Bronchial epithelial cell (primary cell): ENCODE data around the gene LRRFIP2. TPM values are rescaled to one million over a fixed set of nuclear protein-coding genes. Genes with fewer than 3 reads are reported as not detected.
"Not testable (repeated sequence)": the region's sequence is repeated elsewhere in the genome, so short reads cannot be mapped to it uniquely, and the experiment has no call there.

ENCODE experiments used
- DNase-seq: peaks from one replicate; pipeline ENCODE4 v3.0.0-alpha.2; 2010; ENCODE audit warnings: low read depth
- FAIRE-seq: peaks from 2 replicates; lab custom pipeline; 2011; peaks lifted over from hg19 to GRCh38; lab: Jason Lieb, UNC
- H3K27me3 ChIP-seq: 2 replicates; pipeline ENCODE4 v1.5.1; 2011; ENCODE audit warnings: low read length; ENCODE audit not compliant: control insufficient read depth, insufficient read depth
- H3K36me3 ChIP-seq: 2 replicates; pipeline ENCODE4 v1.5.1; 2011; ENCODE audit warnings: low read length; ENCODE audit not compliant: control insufficient read depth, insufficient read depth
- H3K4me3 ChIP-seq: 2 replicates; pipeline ENCODE4 v1.5.1; 2011; ENCODE audit warnings: mild to moderate bottlenecking, low read depth, low read length, control low read depth
- total RNA-seq: library from RNA; depleted of rRNA; stranded (reverse); fragments of >200 nt; gene quantifications from 2 replicates; pipeline ENCODE4 v1.2.1, GENCODE V29; 2014
- TF ChIP-seq, protein P1 (sequence below): IDR thresholded peaks from 2 replicates; pipeline ENCODE4 v1.5.1; 2011; ENCODE audit warnings: mild to moderate bottlenecking, moderate library complexity, low read length, control low read depth, inconsistent platforms; ENCODE audit not compliant: insufficient read depth, severe bottlenecking

Gene LRRFIP2
- total RNA-seq, 1 donor from 2014 or later, result 67.7 TPM

GRCh38 chr3:37154668-37155314 lies 19.6 kb downstream of the LRRFIP2 start:
- TF ChIP-seq, protein P1, sequence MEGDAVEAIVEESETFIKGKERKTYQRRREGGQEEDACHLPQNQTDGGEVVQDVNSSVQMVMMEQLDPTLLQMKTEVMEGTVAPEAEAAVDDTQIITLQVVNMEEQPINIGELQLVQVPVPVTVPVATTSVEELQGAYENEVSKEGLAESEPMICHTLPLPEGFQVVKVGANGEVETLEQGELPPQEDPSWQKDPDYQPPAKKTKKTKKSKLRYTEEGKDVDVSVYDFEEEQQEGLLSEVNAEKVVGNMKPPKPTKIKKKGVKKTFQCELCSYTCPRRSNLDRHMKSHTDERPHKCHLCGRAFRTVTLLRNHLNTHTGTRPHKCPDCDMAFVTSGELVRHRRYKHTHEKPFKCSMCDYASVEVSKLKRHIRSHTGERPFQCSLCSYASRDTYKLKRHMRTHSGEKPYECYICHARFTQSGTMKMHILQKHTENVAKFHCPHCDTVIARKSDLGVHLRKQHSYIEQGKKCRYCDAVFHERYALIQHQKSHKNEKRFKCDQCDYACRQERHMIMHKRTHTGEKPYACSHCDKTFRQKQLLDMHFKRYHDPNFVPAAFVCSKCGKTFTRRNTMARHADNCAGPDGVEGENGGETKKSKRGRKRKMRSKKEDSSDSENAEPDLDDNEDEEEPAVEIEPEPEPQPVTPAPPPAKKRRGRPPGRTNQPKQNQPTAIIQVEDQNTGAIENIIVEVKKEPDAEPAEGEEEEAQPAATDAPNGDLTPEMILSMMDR, result no peak
- H3K36me3 ChIP-seq, result no peaks in the 10 kb centered on the region
- H3K4me3 ChIP-seq, result no peak overlapping the region
- FAIRE-seq (no peak), DNase-seq (no peak)
- no peaks in the 10 kb centered on the region for H3K27me3 ChIP-seq

- no peaks in the 10 kb centered on the region for H3K27me3 ChIP-seq
- H3K4me3 ChIP-seq, result no peak overlapping the region
- TF ChIP-seq, protein P1, result no peak
- FAIRE-seq (no peak), DNase-seq (no peak)
- peaks cover 4% of the 10 kb centered on the region for H3K36me3 ChIP-seq
Measured at GRCh38 chr3:37150621-37151020, 23.8 kb downstream of the LRRFIP2 start.

DNA sequence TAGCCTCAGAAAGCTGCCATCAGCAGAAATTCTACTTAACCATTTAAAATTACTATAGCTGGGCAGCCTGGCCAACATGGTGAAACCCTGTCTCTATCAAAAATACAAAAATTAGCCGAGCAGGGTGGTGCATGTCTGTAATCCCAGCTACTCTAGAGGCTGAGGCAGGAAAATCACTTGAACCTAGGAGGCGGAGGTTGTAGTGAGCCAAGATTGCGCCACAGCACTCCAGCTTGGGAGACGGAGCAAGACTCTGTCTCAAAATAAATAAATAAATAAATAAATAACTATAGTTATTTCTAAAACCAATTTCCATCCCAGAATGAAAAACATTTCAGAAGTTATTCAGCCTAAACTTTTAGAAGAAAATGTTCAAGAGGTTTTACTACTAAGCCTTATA lies 25.1 kb downstream of the LRRFIP2 start:
- no peak for DNase-seq
- FAIRE-seq, result no peak
- TF ChIP-seq, protein P1, result no peak
- H3K4me3 ChIP-seq, result no peak overlapping the region
- no peaks in the 10 kb centered on the region for H3K27me3 ChIP-seq
- peaks cover 4% of the 10 kb centered on the region for H3K36me3 ChIP-seq

DNA sequence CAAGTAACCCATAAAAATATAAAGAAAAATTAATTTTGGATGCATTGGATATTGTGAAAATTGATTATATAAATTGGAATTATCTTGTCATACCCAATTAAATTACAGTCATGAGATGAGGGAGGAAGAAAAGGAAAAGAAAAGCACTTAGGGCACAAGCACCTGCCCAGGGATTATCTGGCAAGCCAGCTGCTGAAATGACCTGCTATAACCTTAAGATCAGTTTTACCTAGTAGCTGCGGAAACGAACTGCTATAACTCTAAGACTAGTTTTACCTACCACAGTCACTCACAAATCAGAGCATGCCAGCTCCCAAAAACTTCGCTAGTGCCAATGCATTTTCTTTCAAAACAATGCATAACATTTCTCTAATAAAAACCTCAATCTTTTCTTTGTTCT lies 26.2 kb downstream of the LRRFIP2 start:
- TF ChIP-seq, protein P1, result no peak
- Histone ChIP-seq H3K36me3 (peaks cover 6% of the 10 kb centered on the region), H3K4me3 (no peak overlapping the region), H3K27me3 (no peaks in the 10 kb centered on the region)
- no peak for DNase-seq
- FAIRE-seq, result no peak

DNA sequence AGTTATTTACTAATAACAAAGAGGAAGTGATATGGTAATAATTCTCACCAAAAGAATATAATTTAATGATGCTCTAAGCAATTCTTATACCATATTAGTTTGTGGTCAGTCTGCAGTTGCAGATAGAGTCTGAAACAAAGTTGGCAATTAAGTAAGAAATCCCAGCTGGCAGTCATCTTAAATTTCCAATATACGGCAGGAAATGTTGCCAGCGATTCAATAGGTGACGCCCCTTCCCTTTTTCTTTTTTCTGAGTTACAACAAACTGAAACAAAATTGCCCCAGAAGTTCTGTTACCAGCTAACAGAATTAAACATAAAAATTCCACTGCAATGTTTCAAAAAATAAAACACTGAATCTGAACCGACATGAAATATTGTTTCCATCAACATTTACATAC lies 26.7 kb downstream of the LRRFIP2 start:
- H3K36me3 ChIP-seq, result peaks cover 9% of the 10 kb centered on the region
- no peak for FAIRE-seq
- no peak for DNase-seq
- no peaks in the 10 kb centered on the region for H3K27me3 ChIP-seq
- TF ChIP-seq, protein P1, result no peak
- no peak overlapping the region for H3K4me3 ChIP-seq

DNA sequence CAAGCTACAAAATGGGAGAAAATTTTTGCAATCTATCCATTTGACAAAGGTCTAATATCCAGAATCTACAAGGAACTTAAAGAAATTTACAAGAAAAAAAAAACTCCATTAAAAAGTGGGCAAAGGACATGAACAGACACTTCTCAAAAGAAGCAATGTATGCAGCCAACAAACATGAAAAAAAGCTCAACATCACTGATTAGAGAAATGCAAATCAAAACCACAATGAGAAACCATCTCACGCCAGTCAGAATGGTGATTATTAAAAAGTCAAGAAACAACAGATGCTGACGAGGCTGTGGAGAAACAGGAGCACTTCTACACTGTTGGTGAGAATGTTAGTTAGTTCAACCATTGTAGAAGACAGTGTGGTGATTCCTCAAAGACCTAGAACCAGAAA lies 27.5 kb downstream of the LRRFIP2 start:
- not testable (repeated sequence) for H3K27me3 ChIP-seq, FAIRE-seq, H3K4me3 ChIP-seq, DNase-seq, H3K36me3 ChIP-seq
